Stimulated activated CD8-positive, alpha-beta memory T cell treated with anti-CD3 and anti-CD28 coated beads, Interleukin-12 subunit alpha, Interleukin-12 subunit beta, amount 100 ng/mL, for 24 hours (primary cell): Measurements from ENCODE around the gene NPTN.
"Not testable (repeated sequence)": the region's sequence is repeated elsewhere in the genome, so short reads cannot be mapped to it uniquely, and the experiment has no call there.

Source experiments
- DNase-seq: peaks from one replicate; pipeline ENCODE4 v3.0.0-alpha.2; 2020; ENCODE audit errors: extremely low read depth

Gene NPTN

GRCh38 chr15:73572296-73572695, 60.9 kb downstream of the NPTN start:
- DNase-seq, result no peak

DNA sequence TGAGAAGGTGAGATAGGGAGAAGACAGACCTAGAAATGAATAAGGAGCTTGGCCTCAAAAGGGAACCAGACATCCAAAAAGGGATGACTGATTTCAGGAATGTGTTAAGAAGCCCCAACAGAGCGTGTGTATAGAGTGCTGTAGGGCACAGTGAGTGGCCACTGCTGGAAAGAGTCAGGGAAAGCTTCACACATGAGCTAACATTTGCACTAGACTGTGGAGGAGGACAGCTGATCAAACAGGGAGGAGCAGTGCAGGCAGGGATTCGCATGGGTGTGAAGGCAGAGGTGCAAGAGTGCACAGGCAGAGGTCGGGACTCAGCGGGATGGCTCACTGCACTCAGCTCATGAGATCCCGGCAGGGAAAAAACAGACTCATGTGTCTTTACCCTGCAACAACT, 61.8 kb downstream of the NPTN start:
- DNase-seq, result no peak

DNA sequence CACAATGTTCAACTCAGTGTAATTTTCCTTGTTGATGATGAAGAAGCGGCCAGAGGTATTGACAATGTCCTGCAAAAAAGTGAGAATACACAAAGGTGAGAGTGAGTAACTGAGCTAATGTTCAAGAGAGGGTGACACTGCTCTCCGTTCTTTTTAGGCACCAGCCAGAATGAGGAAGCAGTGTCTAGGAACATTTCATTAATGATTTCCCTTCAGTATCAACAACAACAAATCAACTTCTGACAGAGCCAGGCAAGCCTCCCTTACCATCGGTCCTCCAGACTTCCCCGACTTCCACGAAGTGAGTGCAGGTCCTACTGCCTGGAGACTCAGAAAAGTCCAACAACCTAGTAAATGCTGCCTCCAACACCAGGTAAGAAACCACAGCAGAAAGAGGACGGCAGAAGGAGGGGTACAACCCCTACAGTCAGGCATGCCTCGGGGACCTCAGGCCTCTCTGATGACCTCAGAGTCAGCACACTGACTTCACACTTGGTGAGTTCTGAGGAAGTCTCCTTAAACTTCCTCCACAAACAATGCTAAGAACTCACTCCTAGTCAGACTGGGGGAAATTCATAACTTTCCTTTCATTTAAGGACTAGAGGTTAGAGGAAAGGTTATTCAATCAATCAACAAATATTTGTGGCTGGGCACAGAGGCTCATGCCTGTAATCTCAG, 62.7 kb downstream of the NPTN start:
- no peak for DNase-seq

GRCh38 chr15:73569361-73569760, 63.8 kb downstream of the NPTN start:
- no peak for DNase-seq

- no peak for DNase-seq
Measured at GRCh38 chr15:73568564-73569280, 64.5 kb downstream of the NPTN start.

GRCh38 chr15:73567020-73567419, 66.2 kb downstream of the NPTN start:
- no peak for DNase-seq

GRCh38 chr15:73564255-73564654, 68.9 kb downstream of the NPTN start:
- no peak for DNase-seq

DNA sequence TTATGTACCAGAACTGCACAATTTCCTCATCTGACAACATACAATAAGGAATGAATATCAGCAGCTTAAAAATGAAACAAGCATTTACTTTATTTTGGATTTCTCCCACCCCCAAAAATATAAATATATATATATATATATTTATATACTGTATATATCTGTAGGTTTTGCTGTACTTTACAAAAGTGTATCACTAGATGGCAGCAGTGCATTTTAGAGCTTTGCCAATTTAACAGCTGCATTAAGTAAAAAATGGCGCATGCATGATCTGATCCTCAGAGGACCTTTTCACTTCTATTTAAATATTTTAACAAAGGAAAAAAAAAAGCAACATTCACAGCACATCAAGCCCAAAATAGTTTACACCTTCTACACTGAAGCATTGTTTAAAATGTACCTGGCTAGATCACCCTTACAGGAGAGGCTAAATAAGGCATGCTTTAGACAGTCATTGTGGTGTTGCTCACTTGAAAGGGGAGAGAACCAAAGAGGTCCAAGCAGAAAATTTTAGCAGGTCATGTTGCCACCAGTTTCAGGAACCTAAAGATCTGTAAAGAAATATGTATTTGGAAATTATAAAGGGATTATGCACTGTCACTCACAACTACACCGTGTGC, 72.6 kb downstream of the NPTN start:
- DNase-seq, result no peak

- DNase-seq, result no peak
Measured at GRCh38 chr15:73558529-73558928, 74.7 kb downstream of the NPTN start.

DNA sequence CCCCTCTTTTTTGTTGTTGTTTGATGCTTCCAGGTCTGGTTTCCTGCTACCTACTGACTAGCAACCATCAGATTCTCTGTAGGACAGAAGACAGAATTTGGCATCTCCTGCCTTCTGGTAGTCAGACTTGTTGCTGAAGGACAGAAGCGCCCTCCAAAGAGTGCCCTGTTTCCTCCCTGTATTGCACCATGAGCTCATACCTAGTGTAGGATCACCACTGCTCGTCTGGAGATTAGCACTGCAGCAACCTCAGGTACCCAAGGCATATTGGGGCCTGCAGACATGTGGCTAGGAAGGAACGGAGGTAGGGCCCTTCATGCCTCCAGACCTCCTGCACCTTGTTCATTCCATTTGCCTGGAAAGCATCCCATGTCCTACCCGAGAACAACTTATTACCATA, 78.1 kb downstream of the NPTN start:
- DNase-seq, result no peak

- no peak for DNase-seq
Measured at GRCh38 chr15:73550190-73550589, 83.0 kb downstream of the NPTN start.

GRCh38 chr15:73548925-73549324, 84.3 kb downstream of the NPTN start:
- not testable (repeated sequence) for DNase-seq

GRCh38 chr15:73541479-73541878, 91.7 kb downstream of the NPTN start:
- DNase-seq, result no peak

DNA sequence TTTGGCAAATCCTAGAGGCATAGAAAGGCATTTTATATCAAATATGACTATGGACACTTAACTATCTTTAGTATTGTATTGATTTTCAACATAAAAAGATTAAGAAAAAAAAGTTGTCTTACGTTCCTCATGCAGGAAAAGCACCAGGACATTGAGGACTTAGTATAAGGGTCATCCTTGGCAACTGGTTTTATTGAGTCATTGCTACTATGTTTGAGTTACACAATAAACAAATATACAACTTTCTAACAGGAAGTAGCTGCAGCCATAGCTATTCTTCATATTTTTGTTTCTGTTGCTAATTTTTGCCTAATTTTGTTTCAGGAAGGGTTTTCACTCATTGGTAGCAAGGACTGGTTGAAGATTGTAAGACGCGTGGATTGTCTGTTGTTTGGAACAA, 93.0 kb downstream of the NPTN start:
- DNase-seq, result no peak

DNA sequence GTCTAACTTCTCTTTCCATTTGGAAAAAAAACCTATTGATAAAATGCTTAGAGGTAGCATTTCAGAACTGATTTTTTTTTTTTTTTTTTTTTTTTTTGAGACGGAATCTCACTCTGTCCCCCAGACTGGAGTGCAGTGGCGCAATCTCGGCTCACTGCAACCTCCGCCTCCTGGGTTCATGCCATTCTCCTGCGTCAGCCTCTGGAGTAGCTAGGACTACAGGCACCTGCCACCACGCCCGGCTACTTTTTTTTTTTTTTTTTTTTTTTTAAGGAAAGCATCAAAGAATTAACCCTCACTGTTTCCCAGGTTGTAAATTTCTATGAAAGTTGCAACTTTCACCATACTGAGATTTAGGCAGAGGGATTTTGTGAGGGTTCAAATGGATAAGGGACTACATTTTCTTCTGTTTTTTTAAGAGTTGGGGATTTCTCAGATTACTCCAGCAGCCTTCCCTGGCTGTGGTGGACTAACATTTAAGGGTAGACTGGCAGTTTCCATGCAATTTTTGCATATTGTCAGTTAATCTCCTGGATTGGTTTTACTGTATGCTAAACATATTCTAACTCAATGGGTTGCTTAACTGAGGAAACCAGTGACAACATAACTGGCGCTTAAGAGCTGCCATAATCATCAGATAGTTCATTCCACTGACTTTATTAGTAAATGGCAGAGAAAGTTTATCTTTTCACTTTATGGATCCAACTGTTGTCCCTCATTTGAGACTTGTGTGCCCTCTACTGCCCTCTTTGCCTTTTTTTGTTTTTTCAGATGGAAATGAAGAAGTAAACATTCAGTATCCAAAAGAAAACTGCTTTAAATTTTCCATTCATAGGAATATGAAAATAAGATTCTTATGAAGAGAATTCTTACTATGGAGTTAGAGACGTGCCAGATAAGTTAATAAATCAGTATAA, 93.7 kb downstream of the NPTN start:
- no peak for DNase-seq

DNA sequence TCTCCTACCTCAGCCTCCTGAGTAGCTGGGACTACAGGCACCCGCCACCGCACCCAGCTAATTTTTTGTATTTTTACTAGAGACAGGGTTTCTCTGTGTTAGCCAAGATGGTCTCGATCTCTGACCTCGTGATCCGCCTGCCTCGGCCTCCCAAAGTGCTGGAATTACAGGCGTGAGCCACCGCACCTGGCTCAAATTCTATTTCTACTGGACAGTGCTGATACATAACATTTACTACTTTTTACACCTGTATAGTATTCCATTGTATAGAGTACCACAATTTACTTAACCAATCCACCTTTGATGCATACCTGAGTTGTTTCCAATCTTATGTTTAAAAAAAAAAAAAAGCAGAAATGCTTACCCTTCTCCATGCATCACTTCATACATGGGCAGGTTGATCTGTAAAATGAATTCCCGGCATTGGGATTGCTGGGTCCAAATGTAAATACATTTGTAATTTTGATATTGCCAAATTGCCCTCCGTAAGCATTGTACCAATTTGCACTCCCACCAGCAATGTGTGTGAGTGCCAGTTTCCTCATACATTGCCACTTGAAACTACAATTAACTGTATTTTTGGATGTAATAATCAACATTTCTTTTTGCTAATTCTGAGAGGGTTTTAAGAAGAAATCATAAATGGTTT, 94.5 kb downstream of the NPTN start:
- DNase-seq, result no peak

DNA sequence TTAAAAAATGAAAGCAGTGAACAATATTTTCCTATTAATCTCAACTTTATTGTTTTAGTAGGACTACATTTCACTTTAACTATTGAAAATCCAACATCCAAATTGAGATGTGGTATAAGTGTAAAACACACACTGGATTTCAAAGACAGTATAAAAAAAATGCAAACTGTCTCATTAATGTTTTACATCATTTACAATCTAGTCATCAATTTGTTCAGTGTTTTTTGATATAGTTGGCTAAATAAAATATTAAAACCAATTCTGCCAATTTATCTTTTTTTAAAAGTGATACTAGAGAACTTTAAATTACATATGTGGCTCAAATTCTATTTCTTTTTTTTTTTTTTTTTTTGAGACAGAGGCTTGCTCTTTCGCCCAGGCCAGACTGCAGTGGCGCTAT, 95.1 kb downstream of the NPTN start:
- no peak for DNase-seq

DNA sequence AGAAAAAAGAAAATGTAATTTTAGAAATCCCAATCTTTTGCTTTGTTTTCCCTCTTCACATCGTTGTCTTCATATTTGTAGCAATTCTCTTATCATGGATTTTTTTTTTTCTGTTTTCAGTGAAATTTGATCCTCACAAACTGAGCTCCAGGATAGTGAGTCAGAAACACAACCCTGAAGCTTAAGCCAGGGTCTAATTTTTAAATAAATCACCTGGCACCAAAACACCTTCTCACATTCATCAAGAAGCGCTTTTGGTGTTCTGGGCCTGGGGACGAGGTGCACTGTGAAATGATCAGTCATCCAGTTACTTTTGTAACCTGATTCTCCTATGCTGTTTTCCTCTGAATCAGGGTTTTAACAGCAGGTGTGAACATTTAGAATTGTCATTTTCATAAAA, 102.5 kb downstream of the NPTN start:
- DNase-seq, result no peak

- DNase-seq, result no peak
Measured at GRCh38 chr15:73527598-73527997, 105.6 kb downstream of the NPTN start.

DNA sequence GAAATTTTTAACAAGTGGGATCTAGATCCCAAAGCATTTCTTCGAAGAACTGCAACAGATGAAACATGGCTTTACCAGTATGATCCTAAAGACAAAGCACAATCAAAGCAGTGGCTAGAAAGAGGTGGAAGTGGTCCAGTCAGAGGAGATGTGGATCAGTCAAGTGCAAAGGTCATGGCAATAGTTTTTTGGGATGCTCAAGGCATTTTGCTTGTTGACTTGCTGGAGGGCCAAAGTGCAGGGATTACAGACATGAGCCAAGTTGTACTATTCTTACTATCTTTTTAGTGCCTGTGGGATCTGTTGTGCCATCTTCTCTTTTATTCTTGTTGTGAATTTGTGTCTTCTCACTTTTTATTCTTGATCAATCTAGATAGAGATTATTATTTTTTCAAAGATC, 108.3 kb downstream of the NPTN start:
- DNase-seq, result no peak

DNA sequence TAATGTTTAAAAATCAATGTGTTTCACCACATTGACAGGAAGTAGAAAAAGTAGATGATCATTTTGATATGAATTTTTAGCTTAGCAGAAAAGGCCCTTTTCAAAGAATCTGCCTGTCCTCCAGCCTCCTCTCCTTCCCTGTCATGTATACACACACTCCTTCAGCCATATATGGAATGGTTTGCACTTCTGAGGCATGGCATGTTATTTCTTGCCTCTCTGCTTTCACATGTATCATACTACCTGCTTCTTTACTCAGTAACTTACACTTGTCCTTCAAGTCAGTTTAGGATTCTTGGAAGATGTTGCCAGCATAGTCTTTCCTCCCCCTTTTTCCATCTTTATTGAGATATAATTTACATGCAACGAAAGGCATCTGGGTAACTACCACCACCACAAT, 111.2 kb downstream of the NPTN start:
- no peak for DNase-seq
